Caco-2 (cell line): ENCODE results near the gene SNX25. TPM values are rescaled to one million over a fixed set of nuclear protein-coding genes. Genes with fewer than 3 reads are reported as not detected.

Experiments
- BruUV-seq: library from RNA; stranded (reverse); fragments of 400-500 nt; replicated peaks from 2 replicates; lab custom pipeline; 2021; lab: Mats Ljungman, UMichigan
- CTCF ChIA-PET: fragments of 300-600 bp; sonication (Branson Sonifier 250); formaldehyde crosslinking; loops from one replicate; lab custom pipeline; 2022; ENCODE audit warnings: antibody characterized with exemption; lab: Charles Lee
- POLR2A ChIA-PET: fragments of 300-600 bp; sonication (Branson Sonifier 250); formaldehyde crosslinking; loops from one replicate; lab custom pipeline; 2022; ENCODE audit warnings: antibody characterized with exemption; lab: Charles Lee
- DNase-seq, 2 experiments: peaks; one replicate each; pipeline versions ENCODE4 v3.0.0 to v3.0.0-alpha.2; 2020 to 2022
- H3K27me3 ChIP-seq: replicated peaks from 2 replicates; pipeline ENCODE4 v1.6.0; 2011; ENCODE audit warnings: low read length; ENCODE audit not compliant: control insufficient read depth, insufficient read depth
- H3K36me3 ChIP-seq: 2 replicates; pipeline ENCODE4 v1.5.1; 2011; ENCODE audit warnings: low read length; ENCODE audit not compliant: control insufficient read depth, insufficient read depth
- H3K4me1 ChIP-seq: fragments of 250-450 bp; sonication (Bioruptor Pico); 2 replicates; pipeline ENCODE4 v1.5.1; 2020; ENCODE audit warnings: mild to moderate bottlenecking
- H3K4me3 ChIP-seq: 2 replicates; pipeline ENCODE4 v1.5.1; 2011; ENCODE audit warnings: low read depth, mild to moderate bottlenecking, control low read depth, low read length
- H3K9me3 ChIP-seq: fragments of 250-450 bp; sonication (Bioruptor Pico); 2 replicates; pipeline ENCODE4 v1.5.1; 2020; ENCODE audit warnings: mild to moderate bottlenecking, moderate library complexity
- H3K27ac Mint-ChIP-seq: one replicate; pipeline ENCODE4 v1.8.0; 2022; ENCODE audit warnings: mixed read lengths; ENCODE audit not compliant: unreplicated experiment
- H3K27me3 Mint-ChIP-seq: one replicate; pipeline ENCODE4 v1.8.0; 2022; ENCODE audit warnings: mixed read lengths; ENCODE audit not compliant: insufficient read depth, unreplicated experiment
- H3K36me3 Mint-ChIP-seq: one replicate; pipeline ENCODE4 v1.8.0; 2022; ENCODE audit warnings: mild to moderate bottlenecking, mixed read lengths; ENCODE audit not compliant: insufficient read depth, unreplicated experiment
- H3K4me1 Mint-ChIP-seq: one replicate; pipeline ENCODE4 v1.8.0; 2022; ENCODE audit warnings: low read depth, mixed read lengths; ENCODE audit not compliant: unreplicated experiment
- H3K4me3 Mint-ChIP-seq: one replicate; pipeline ENCODE4 v1.8.0; 2022; ENCODE audit warnings: mild to moderate bottlenecking, moderate library complexity, mixed read lengths; ENCODE audit not compliant: unreplicated experiment
- H3K9me3 Mint-ChIP-seq: one replicate; pipeline ENCODE4 v1.8.0; 2022; ENCODE audit warnings: mixed read lengths; ENCODE audit not compliant: unreplicated experiment
- intact Hi-C: fragments of 100-400 bp; cut with micrococcal nuclease; formaldehyde crosslinking; loops from one replicate; pipeline ENCODE4 v1.10.0; 2022; ENCODE audit not compliant: unreplicated experiment
- total RNA-seq: library from RNA; stranded (reverse); gene quantifications from 2 replicates; pipeline ENCODE4 v1.2.3, GENCODE V29; 2022
- TF ChIP-seq, protein P1 (sequence below), 2 experiments: fragments of 200-600 bp in 1 of 2; IDR thresholded peaks; 1 replicate in 1 of 2; 2 replicates in 1 of 2; pipeline versions ENCODE4 v1.5.1 to v1.8.0; 2011 to 2022; ENCODE audit warnings: antibody characterized with exemption in 1 of 2, control low read depth in 1 of 2, inconsistent platforms in 1 of 2, low read depth in 1 of 2, low read length in 1 of 2, mild to moderate bottlenecking in 1 of 2, moderate library complexity in 1 of 2; ENCODE audit not compliant: insufficient read depth in 1 of 2, severe bottlenecking in 1 of 2, unreplicated experiment in 1 of 2

SNX25 gene
- total RNA-seq, 1 experiment from 2014 or later, result 9.3 TPM

DNA sequence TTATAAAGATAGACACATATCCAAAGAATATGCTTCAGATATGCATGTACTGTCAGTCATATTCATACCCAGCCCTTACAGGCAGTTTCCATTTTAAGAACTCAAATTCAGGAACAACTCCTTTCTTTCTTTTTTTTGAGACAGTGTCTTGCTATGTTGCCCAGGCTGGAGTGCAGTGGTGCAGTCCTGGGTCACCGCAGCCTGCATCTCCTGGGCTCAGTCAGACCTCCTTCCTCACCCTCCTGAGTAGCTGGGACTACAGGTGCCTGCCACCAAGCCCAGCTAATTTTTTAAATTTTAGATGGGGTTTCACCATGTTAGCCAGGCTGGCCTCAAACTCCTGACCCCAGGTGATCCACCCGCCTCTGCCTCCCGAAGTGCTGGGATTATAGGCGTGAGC, 34.5 kb downstream of the SNX25 start:
- Mint-ChIP-seq H3K9me3 (no peaks in the 10 kb centered on the region), H3K4me3 (no peak overlapping the region), H3K36me3 (no peaks in the 10 kb centered on the region), H3K27me3 (no peaks in the 10 kb centered on the region), H3K27ac (no peak overlapping the region), H3K4me1 (no peaks in the 10 kb centered on the region)
- no peaks in the 10 kb centered on the region for H3K27me3 ChIP-seq
- TF ChIP-seq, protein P1, sequence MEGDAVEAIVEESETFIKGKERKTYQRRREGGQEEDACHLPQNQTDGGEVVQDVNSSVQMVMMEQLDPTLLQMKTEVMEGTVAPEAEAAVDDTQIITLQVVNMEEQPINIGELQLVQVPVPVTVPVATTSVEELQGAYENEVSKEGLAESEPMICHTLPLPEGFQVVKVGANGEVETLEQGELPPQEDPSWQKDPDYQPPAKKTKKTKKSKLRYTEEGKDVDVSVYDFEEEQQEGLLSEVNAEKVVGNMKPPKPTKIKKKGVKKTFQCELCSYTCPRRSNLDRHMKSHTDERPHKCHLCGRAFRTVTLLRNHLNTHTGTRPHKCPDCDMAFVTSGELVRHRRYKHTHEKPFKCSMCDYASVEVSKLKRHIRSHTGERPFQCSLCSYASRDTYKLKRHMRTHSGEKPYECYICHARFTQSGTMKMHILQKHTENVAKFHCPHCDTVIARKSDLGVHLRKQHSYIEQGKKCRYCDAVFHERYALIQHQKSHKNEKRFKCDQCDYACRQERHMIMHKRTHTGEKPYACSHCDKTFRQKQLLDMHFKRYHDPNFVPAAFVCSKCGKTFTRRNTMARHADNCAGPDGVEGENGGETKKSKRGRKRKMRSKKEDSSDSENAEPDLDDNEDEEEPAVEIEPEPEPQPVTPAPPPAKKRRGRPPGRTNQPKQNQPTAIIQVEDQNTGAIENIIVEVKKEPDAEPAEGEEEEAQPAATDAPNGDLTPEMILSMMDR (IDR thresholded peaks at IDR 0.05; ENCODE audit: insufficient read depth in 1 of 2, low read depth in 1 of 2, low read length in 1 of 2, severe bottlenecking in 1 of 2, unreplicated experiment in 1 of 2), result no peak
- no peaks in the 10 kb centered on the region for H3K36me3 ChIP-seq
- intact Hi-C loops, result no loop called here
- DNase-seq, result no peak
- H3K9me3 ChIP-seq, result no peaks in the 10 kb centered on the region
- no TSS peak for BruUV-seq
- H3K4me1 ChIP-seq, result no peaks in the 10 kb centered on the region
- ChIA-PET CTCF (no interaction called here), POLR2A (no interaction called here)
- no peak overlapping the region for H3K4me3 ChIP-seq

DNA sequence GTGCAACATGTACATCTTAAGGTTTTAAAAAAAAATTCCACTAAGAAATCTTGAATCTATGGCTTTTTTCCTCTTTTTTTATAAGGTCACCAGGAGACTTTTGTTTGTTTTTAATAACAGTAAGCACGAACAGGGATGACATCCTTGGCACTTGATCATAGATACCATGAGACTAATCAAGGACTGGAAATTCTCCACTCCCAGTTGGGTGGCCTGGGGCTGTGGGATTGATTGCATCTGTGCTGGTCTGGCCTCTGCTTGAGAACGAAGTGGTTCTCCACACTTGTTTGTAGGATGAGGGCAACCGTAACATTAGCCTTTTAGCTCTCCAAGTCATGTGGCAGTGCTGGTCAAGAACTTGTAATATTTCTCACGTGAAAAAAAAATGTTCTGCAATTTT, 35.4 kb downstream of the SNX25 start:
- TF ChIP-seq, protein P1 (IDR thresholded peaks at IDR 0.05; ENCODE audit: insufficient read depth in 1 of 2, low read depth in 1 of 2, low read length in 1 of 2, severe bottlenecking in 1 of 2, unreplicated experiment in 1 of 2), result no peak
- no peak for DNase-seq
- Mint-ChIP-seq H3K9me3 (no peaks in the 10 kb centered on the region), H3K4me1 (no peaks in the 10 kb centered on the region), H3K36me3 (no peaks in the 10 kb centered on the region), H3K27ac (no peak overlapping the region), H3K4me3 (no peak overlapping the region), H3K27me3 (no peaks in the 10 kb centered on the region)
- Histone ChIP-seq H3K27me3 (no peaks in the 10 kb centered on the region), H3K4me1 (no peaks in the 10 kb centered on the region), H3K36me3 (no peaks in the 10 kb centered on the region), H3K4me3 (no peak overlapping the region), H3K9me3 (no peaks in the 10 kb centered on the region)
- POLR2A ChIA-PET, result no interaction called here
- intact Hi-C loops, result no loop called here
- BruUV-seq, result no TSS peak
- CTCF ChIA-PET, result no interaction called here

DNA sequence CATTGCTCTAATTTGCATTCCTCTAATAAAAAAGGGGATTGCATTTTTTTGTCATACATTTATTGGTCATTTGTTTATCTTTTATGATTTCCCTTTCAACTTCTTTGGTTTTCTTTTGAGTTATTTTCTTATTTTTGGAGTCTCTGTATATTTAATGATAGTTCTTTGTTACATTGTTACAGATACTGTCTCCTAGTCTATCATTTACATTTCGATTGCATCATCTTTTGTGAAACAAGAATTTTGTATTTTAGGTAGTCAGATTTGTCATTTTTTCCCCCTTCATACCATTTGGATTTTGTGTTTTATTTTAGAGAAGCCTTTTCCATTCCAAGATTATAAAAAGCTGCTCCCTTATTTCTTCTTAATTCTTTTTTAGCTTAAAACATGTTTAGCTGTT, 37.1 kb downstream of the SNX25 start:
- Mint-ChIP-seq H3K27ac (no peak overlapping the region), H3K36me3 (no peaks in the 10 kb centered on the region), H3K4me3 (no peak overlapping the region), H3K9me3 (no peaks in the 10 kb centered on the region), H3K27me3 (no peaks in the 10 kb centered on the region), H3K4me1 (no peaks in the 10 kb centered on the region)
- DNase-seq, result no peak
- no peaks in the 10 kb centered on the region for H3K36me3 ChIP-seq
- no peaks in the 10 kb centered on the region for H3K9me3 ChIP-seq
- CTCF ChIA-PET, result no interaction called here
- H3K27me3 ChIP-seq, result no peaks in the 10 kb centered on the region
- TF ChIP-seq, protein P1 (IDR thresholded peaks at IDR 0.05; ENCODE audit: insufficient read depth in 1 of 2, low read depth in 1 of 2, low read length in 1 of 2, severe bottlenecking in 1 of 2, unreplicated experiment in 1 of 2), result no peak
- POLR2A ChIA-PET, result no interaction called here
- H3K4me3 ChIP-seq, result no peak overlapping the region
- no TSS peak for BruUV-seq
- no peaks in the 10 kb centered on the region for H3K4me1 ChIP-seq
- intact Hi-C loops, result no loop called here
